ENCODE data around the gene DEPDC1B. TPM values are rescaled to one million over a fixed set of nuclear protein-coding genes. Genes with fewer than 3 reads are reported as not detected.
A peak's percentile ranks its signal among the peaks of the same experiment; 100 is the strongest.

DEPDC1B gene
- polyA plus RNA-seq, 2 donors, result 2.3 to 2.9 TPM

DNA sequence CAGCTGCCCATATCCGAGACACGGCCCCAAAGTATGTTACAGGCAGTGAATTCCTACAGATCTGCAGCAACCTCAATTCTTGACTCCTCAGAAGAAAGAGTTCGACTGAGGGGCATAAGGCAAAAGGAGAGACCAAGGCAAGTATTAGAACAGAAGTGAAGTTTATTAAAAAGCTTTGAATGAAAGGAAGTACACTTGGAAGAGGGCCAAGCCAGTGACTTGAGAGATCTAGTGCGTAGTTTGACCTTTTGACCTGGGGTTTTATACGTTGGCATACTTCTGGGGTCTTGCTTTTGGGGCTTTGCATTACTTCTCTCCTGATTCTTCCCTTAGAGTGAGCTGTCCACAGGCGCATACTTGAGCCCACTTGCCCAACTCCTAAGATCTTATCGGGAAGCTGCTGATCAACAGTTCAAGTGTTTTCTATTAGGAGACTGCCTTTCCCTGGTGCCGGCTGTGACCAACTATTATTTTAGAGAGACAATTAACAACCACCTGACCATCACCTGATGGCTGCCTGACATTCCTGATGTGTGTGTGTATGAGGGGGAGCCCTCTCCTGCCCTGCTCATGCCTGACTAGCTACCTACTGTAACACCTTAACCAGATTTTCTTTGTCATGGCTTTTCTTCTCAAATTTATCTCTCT lies 1.5 kb upstream of the DEPDC1B start:
- Histone ChIP-seq H3K27me3 (ENCODE audit: control insufficient read depth in 1 of 2, insufficient read depth in 2 of 2, low read length in 2 of 2) (no peaks in the 10 kb centered on the region), H3K27ac (ENCODE audit: low read depth in 2 of 2, low read length in 1 of 2) (no peak overlapping the region), H3K4me3 (ENCODE audit: low read depth in 1 of 2, low read length in 2 of 2) (no peak overlapping the region), H3K4me1 (ENCODE audit: control insufficient read depth in 2 of 2, insufficient read depth in 2 of 2, low read length in 1 of 2) (no peaks in the 10 kb centered on the region), H3K9me3 (ENCODE audit: control insufficient read depth in 2 of 2, insufficient read depth in 1 of 2, low read depth in 1 of 2, low read length in 1 of 2) (no peaks in the 10 kb centered on the region), H3K36me3 (ENCODE audit: control insufficient read depth in 2 of 2, insufficient read depth in 2 of 2, low read length in 1 of 2) (no peaks in the 10 kb centered on the region)
- WGBS, 2 donors, result 62 to 69% methylated on average over 8 of the region's 8 CpGs

GRCh38 chr5:60700416-60700757 lies 421 bp upstream of the DEPDC1B start:
- no peaks in the 10 kb centered on the region for H3K27me3 ChIP-seq (ENCODE audit: control insufficient read depth in 1 of 2, insufficient read depth in 2 of 2, low read length in 2 of 2)
- 0 to 1% methylated on average over 16 of the region's 16 CpGs for WGBS, 2 donors
- H3K4me1 ChIP-seq (ENCODE audit: control insufficient read depth in 2 of 2, insufficient read depth in 2 of 2, low read length in 1 of 2), result no peaks in the 10 kb centered on the region
- peak overlapping the region; percentile 45 to 46 for H3K27ac ChIP-seq (ENCODE audit: low read depth in 2 of 2, low read length in 1 of 2)
- H3K36me3 ChIP-seq (ENCODE audit: control insufficient read depth in 2 of 2, insufficient read depth in 2 of 2, low read length in 1 of 2), result no peaks in the 10 kb centered on the region
- H3K9me3 ChIP-seq (ENCODE audit: control insufficient read depth in 2 of 2, insufficient read depth in 1 of 2, low read depth in 1 of 2, low read length in 1 of 2), result no peaks in the 10 kb centered on the region
- H3K4me3 ChIP-seq (ENCODE audit: low read depth in 1 of 2, low read length in 2 of 2), result peak overlapping the region; percentile 74 to 80

GRCh38 chr5:60699288-60699608 lies 718 bp downstream of the DEPDC1B start:
- peak overlapping the region in 1 of 2 donors; percentile 70 for H3K27ac ChIP-seq (ENCODE audit: low read depth in 2 of 2, low read length in 1 of 2)
- no peaks in the 10 kb centered on the region for H3K4me1 ChIP-seq (ENCODE audit: control insufficient read depth in 2 of 2, insufficient read depth in 2 of 2, low read length in 1 of 2)
- H3K4me3 ChIP-seq (ENCODE audit: low read depth in 1 of 2, low read length in 2 of 2), result peak overlapping the region; percentile 74 to 80
- no peaks in the 10 kb centered on the region for H3K9me3 ChIP-seq (ENCODE audit: control insufficient read depth in 2 of 2, insufficient read depth in 1 of 2, low read depth in 1 of 2, low read length in 1 of 2)
- no peaks in the 10 kb centered on the region for H3K36me3 ChIP-seq (ENCODE audit: control insufficient read depth in 2 of 2, insufficient read depth in 2 of 2, low read length in 1 of 2)
- H3K27me3 ChIP-seq (ENCODE audit: control insufficient read depth in 1 of 2, insufficient read depth in 2 of 2, low read length in 2 of 2), result no peaks in the 10 kb centered on the region
- 0 to 1% methylated on average over 9 of the region's 9 CpGs for WGBS, 2 donors

DNA sequence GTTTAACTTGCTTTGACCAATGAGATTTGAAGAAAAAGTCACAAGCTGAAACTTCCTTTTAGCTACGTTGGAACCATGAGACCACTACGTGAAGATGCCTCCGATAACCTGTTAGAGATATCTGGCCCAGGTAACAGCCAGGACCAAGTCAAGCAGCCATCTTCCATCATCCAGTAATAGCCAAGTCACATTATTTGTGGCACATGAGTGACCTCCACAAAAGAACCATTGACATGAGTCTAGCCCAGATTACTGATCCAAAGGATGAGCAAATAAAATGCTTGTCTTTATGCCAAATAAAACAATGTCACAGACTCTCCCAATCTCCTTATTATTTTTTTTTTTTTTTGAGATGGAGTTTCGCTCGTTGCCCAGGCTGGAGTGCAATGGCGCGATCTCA lies 1.6 kb downstream of the DEPDC1B start:
- H3K4me1 ChIP-seq (ENCODE audit: control insufficient read depth in 2 of 2, insufficient read depth in 2 of 2, low read length in 1 of 2), result no peaks in the 10 kb centered on the region
- H3K27me3 ChIP-seq (ENCODE audit: control insufficient read depth in 1 of 2, insufficient read depth in 2 of 2, low read length in 2 of 2), result no peaks in the 10 kb centered on the region
- H3K4me3 ChIP-seq (ENCODE audit: low read depth in 1 of 2, low read length in 2 of 2), result no peak overlapping the region
- no peaks in the 10 kb centered on the region for H3K36me3 ChIP-seq (ENCODE audit: control insufficient read depth in 2 of 2, insufficient read depth in 2 of 2, low read length in 1 of 2)
- 93% methylated on average over 7 of the region's 7 CpGs for WGBS, 2 donors
- no peaks in the 10 kb centered on the region for H3K9me3 ChIP-seq (ENCODE audit: control insufficient read depth in 2 of 2, insufficient read depth in 1 of 2, low read depth in 1 of 2, low read length in 1 of 2)
- H3K27ac ChIP-seq (ENCODE audit: low read depth in 2 of 2, low read length in 1 of 2), result no peak overlapping the region

DNA sequence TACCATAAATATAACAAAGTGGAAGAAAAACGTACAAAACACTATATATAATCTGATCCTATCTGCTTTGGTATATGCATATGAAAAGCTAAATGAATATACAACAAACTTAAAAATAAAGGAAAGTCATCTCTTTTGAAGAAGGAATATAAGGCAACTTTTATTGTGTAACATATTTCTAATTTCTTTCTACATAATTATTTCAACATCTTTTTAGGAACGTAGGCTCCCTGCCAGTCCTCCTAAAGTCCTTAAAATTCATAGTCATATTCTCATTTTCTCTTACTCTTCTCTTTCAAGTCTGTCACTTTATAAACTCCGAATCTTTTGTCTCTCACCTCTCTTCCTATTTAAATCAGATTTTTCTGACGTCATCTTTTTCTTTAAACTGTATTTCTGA lies 9.6 kb downstream of the DEPDC1B start:
- WGBS, 2 donors, result 86 to 88% methylated on average over 4 of the region's 4 CpGs
- H3K4me1 ChIP-seq (ENCODE audit: control insufficient read depth in 2 of 2, insufficient read depth in 2 of 2, low read length in 1 of 2), result no peaks in the 10 kb centered on the region
- H3K4me3 ChIP-seq (ENCODE audit: low read depth in 1 of 2, low read length in 2 of 2), result no peak overlapping the region
- no peak overlapping the region for H3K27ac ChIP-seq (ENCODE audit: low read depth in 2 of 2, low read length in 1 of 2)
- no peaks in the 10 kb centered on the region for H3K9me3 ChIP-seq (ENCODE audit: control insufficient read depth in 2 of 2, insufficient read depth in 1 of 2, low read depth in 1 of 2, low read length in 1 of 2)
- H3K27me3 ChIP-seq (ENCODE audit: control insufficient read depth in 1 of 2, insufficient read depth in 2 of 2, low read length in 2 of 2), result no peaks in the 10 kb centered on the region
- no peaks in the 10 kb centered on the region for H3K36me3 ChIP-seq (ENCODE audit: control insufficient read depth in 2 of 2, insufficient read depth in 2 of 2, low read length in 1 of 2)

DNA sequence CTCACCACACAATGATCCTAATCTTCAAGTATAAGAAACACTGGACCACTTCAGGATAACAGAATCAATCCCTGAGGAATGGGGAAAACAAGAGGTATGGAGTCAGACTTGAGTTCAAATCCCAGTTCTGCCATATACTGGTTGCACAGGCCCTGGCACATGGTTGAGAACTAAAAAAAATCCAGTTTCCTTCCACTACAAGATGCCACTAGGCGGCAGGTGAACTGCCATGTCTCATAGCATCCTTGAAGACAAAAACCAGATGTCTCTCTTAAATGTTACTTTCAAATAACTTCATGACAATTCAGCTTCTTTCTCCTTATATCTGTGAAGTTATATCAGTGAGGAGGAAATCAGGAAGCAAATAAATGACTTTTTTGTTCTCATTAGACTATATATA lies 11.0 kb downstream of the DEPDC1B start:
- no peak overlapping the region for H3K4me3 ChIP-seq (ENCODE audit: low read depth in 1 of 2, low read length in 2 of 2)

GRCh38 chr5:60687927-60688720 lies 11.8 kb downstream of the DEPDC1B start:
- Histone ChIP-seq H3K4me3 (ENCODE audit: low read depth in 1 of 2, low read length in 2 of 2) (no peak overlapping the region), H3K9me3 (ENCODE audit: control insufficient read depth in 2 of 2, insufficient read depth in 1 of 2, low read depth in 1 of 2, low read length in 1 of 2) (no peaks in the 10 kb centered on the region), H3K36me3 (ENCODE audit: control insufficient read depth in 2 of 2, insufficient read depth in 2 of 2, low read length in 1 of 2) (no peaks in the 10 kb centered on the region), H3K27me3 (ENCODE audit: control insufficient read depth in 1 of 2, insufficient read depth in 2 of 2, low read length in 2 of 2) (no peaks in the 10 kb centered on the region), H3K27ac (ENCODE audit: low read depth in 2 of 2, low read length in 1 of 2) (no peak overlapping the region), H3K4me1 (ENCODE audit: control insufficient read depth in 2 of 2, insufficient read depth in 2 of 2, low read length in 1 of 2) (no peaks in the 10 kb centered on the region)
- WGBS, 2 donors, result 64 to 76% methylated on average over 3 of the region's 3 CpGs

More for the DNA sequence above, 11.0 kb downstream of the DEPDC1B start:
- Histone ChIP-seq H3K27ac (ENCODE audit: low read depth in 2 of 2, low read length in 1 of 2) (no peak overlapping the region), H3K4me1 (ENCODE audit: control insufficient read depth in 2 of 2, insufficient read depth in 2 of 2, low read length in 1 of 2) (no peaks in the 10 kb centered on the region), H3K9me3 (ENCODE audit: control insufficient read depth in 2 of 2, insufficient read depth in 1 of 2, low read depth in 1 of 2, low read length in 1 of 2) (no peaks in the 10 kb centered on the region), H3K27me3 (ENCODE audit: control insufficient read depth in 1 of 2, insufficient read depth in 2 of 2, low read length in 2 of 2) (no peaks in the 10 kb centered on the region), H3K36me3 (ENCODE audit: control insufficient read depth in 2 of 2, insufficient read depth in 2 of 2, low read length in 1 of 2) (no peaks in the 10 kb centered on the region)
- 87 to 97% methylated on average over 1 of the region's 1 CpG for WGBS, 2 donors

GRCh38 chr5:60686157-60686556 lies 13.8 kb downstream of the DEPDC1B start:
- H3K9me3 ChIP-seq (ENCODE audit: control insufficient read depth in 2 of 2, insufficient read depth in 1 of 2, low read depth in 1 of 2, low read length in 1 of 2), result no peaks in the 10 kb centered on the region
- H3K4me3 ChIP-seq (ENCODE audit: low read depth in 1 of 2, low read length in 2 of 2), result no peak overlapping the region
- 88 to 96% methylated on average over 4 of the region's 4 CpGs for WGBS, 2 donors
- no peaks in the 10 kb centered on the region for H3K4me1 ChIP-seq (ENCODE audit: control insufficient read depth in 2 of 2, insufficient read depth in 2 of 2, low read length in 1 of 2)
- H3K27me3 ChIP-seq (ENCODE audit: control insufficient read depth in 1 of 2, insufficient read depth in 2 of 2, low read length in 2 of 2), result no peaks in the 10 kb centered on the region
- no peak overlapping the region for H3K27ac ChIP-seq (ENCODE audit: low read depth in 2 of 2, low read length in 1 of 2)
- no peaks in the 10 kb centered on the region for H3K36me3 ChIP-seq (ENCODE audit: control insufficient read depth in 2 of 2, insufficient read depth in 2 of 2, low read length in 1 of 2)

DNA sequence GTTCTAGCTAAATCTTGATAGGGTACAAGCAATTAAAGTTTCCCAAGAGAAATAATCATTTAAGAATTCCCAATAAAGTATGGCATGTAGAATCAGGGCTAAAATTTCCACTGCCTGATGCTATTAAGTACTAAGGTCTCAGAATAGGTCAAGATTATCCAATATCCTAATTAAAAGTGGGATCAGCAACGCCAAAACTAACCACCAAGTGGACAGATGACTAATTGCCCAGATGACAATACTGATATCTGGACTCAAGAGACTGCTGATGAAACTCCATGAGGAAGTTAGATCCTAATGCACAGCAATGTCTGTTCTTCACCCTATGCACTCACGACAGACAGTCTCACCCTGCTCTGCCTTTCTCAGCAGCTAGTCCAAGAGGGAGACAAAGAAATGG lies 14.3 kb downstream of the DEPDC1B start:
- H3K9me3 ChIP-seq (ENCODE audit: control insufficient read depth in 2 of 2, insufficient read depth in 1 of 2, low read depth in 1 of 2, low read length in 1 of 2), result no peaks in the 10 kb centered on the region
- no peaks in the 10 kb centered on the region for H3K36me3 ChIP-seq (ENCODE audit: control insufficient read depth in 2 of 2, insufficient read depth in 2 of 2, low read length in 1 of 2)
- no peaks in the 10 kb centered on the region for H3K27me3 ChIP-seq (ENCODE audit: control insufficient read depth in 1 of 2, insufficient read depth in 2 of 2, low read length in 2 of 2)
- no peak overlapping the region for H3K27ac ChIP-seq (ENCODE audit: low read depth in 2 of 2, low read length in 1 of 2)
- H3K4me1 ChIP-seq (ENCODE audit: control insufficient read depth in 2 of 2, insufficient read depth in 2 of 2, low read length in 1 of 2), result no peaks in the 10 kb centered on the region
- H3K4me3 ChIP-seq (ENCODE audit: low read depth in 1 of 2, low read length in 2 of 2), result no peak overlapping the region
- WGBS, 2 donors, result 78 to 92% methylated on average over 2 of the region's 2 CpGs

- Histone ChIP-seq H3K4me1 (ENCODE audit: control insufficient read depth in 2 of 2, insufficient read depth in 2 of 2, low read length in 1 of 2) (no peaks in the 10 kb centered on the region), H3K36me3 (ENCODE audit: control insufficient read depth in 2 of 2, insufficient read depth in 2 of 2, low read length in 1 of 2) (no peaks in the 10 kb centered on the region), H3K27ac (ENCODE audit: low read depth in 2 of 2, low read length in 1 of 2) (no peak overlapping the region), H3K4me3 (ENCODE audit: low read depth in 1 of 2, low read length in 2 of 2) (no peak overlapping the region), H3K27me3 (ENCODE audit: control insufficient read depth in 1 of 2, insufficient read depth in 2 of 2, low read length in 2 of 2) (no peaks in the 10 kb centered on the region), H3K9me3 (ENCODE audit: control insufficient read depth in 2 of 2, insufficient read depth in 1 of 2, low read depth in 1 of 2, low read length in 1 of 2) (no peaks in the 10 kb centered on the region)
- 77 to 83% methylated on average over 6 of the region's 6 CpGs for WGBS, 2 donors
These were observed 14.9 kb downstream of the DEPDC1B start for GRCh38 chr5:60685028-60685427.

All from esophagus (tissue), 2 donors.